Skeletal muscle satellite cell (primary cell): ENCODE data around the gene GHRHR.

Experiments
- H3K27me3 ChIP-seq: 2 replicates; pipeline ENCODE4 v1.7.0; 2013; ENCODE audit warnings: low read length; ENCODE audit not compliant: control insufficient read depth, insufficient read depth
- H3K36me3 ChIP-seq: 2 replicates; pipeline ENCODE4 v1.7.0; 2013; ENCODE audit warnings: mild to moderate bottlenecking, control low read depth, low read length; ENCODE audit not compliant: insufficient read depth
- H3K4me1 ChIP-seq: 2 replicates; pipeline ENCODE4 v1.7.0; 2013; ENCODE audit warnings: low read length; ENCODE audit not compliant: control insufficient read depth, insufficient read depth
- H3K4me2 ChIP-seq: 2 replicates; pipeline ENCODE4 v1.7.0; 2013; ENCODE audit warnings: mild to moderate bottlenecking, low read length
- H3K4me3 ChIP-seq: 2 replicates; pipeline ENCODE4 v1.7.0; 2013; ENCODE audit warnings: low read length
- H3K9ac ChIP-seq: 2 replicates; pipeline ENCODE4 v1.7.0; 2013; ENCODE audit warnings: mild to moderate bottlenecking, low read depth, low read length, moderate library complexity
- H3K9me3 ChIP-seq: replicated peaks from 2 replicates; pipeline ENCODE4 v1.7.0; 2013; ENCODE audit warnings: mild to moderate bottlenecking, control low read depth, low read length

GHRHR gene

GRCh38 chr7:30970594-30971094 lies 6.9 kb downstream of the GHRHR start:
- Histone ChIP-seq H3K9ac (no peak overlapping the region), H3K9me3 (no peaks in the 10 kb centered on the region), H3K36me3 (no peaks in the 10 kb centered on the region), H3K4me3 (no peak overlapping the region), H3K27me3 (peaks cover 75% of the 10 kb centered on the region), H3K4me1 (no peaks in the 10 kb centered on the region), H3K4me2 (no peak overlapping the region)

GRCh38 chr7:30971440-30971839 lies 7.7 kb downstream of the GHRHR start:
- H3K4me2 ChIP-seq, result no peak overlapping the region
- H3K9ac ChIP-seq, result no peak overlapping the region
- H3K27me3 ChIP-seq, result peaks cover 83% of the 10 kb centered on the region
- H3K9me3 ChIP-seq, result no peaks in the 10 kb centered on the region
- H3K4me1 ChIP-seq, result no peaks in the 10 kb centered on the region
- H3K36me3 ChIP-seq, result no peaks in the 10 kb centered on the region
- H3K4me3 ChIP-seq, result no peak overlapping the region

- H3K4me3 ChIP-seq, result no peak overlapping the region
- H3K4me1 ChIP-seq, result no peaks in the 10 kb centered on the region
- no peaks in the 10 kb centered on the region for H3K9me3 ChIP-seq
- no peak overlapping the region for H3K4me2 ChIP-seq
- H3K9ac ChIP-seq, result no peak overlapping the region
- H3K27me3 ChIP-seq, result peaks cover 84% of the 10 kb centered on the region
- no peaks in the 10 kb centered on the region for H3K36me3 ChIP-seq
Measured at GRCh38 chr7:30971840-30972563, 8.2 kb downstream of the GHRHR start.

- Histone ChIP-seq H3K4me2 (no peak overlapping the region), H3K4me3 (no peak overlapping the region), H3K27me3 (peaks cover 84% of the 10 kb centered on the region), H3K4me1 (no peaks in the 10 kb centered on the region), H3K9me3 (no peaks in the 10 kb centered on the region), H3K36me3 (no peaks in the 10 kb centered on the region), H3K9ac (no peak overlapping the region)
Measured at GRCh38 chr7:30973292-30973691, 9.5 kb downstream of the GHRHR start.

- Histone ChIP-seq H3K27me3 (peaks cover 86% of the 10 kb centered on the region), H3K9ac (no peak overlapping the region), H3K4me1 (no peaks in the 10 kb centered on the region), H3K4me2 (no peak overlapping the region), H3K4me3 (no peak overlapping the region), H3K9me3 (no peaks in the 10 kb centered on the region), H3K36me3 (no peaks in the 10 kb centered on the region)
Measured at GRCh38 chr7:30973791-30974604, 10.2 kb downstream of the GHRHR start.

GRCh38 chr7:30974605-30975255 lies 11.0 kb downstream of the GHRHR start:
- Histone ChIP-seq H3K9ac (no peak overlapping the region), H3K4me2 (no peak overlapping the region), H3K27me3 (peaks cover 86% of the 10 kb centered on the region), H3K9me3 (no peaks in the 10 kb centered on the region), H3K4me1 (no peaks in the 10 kb centered on the region), H3K4me3 (no peak overlapping the region), H3K36me3 (no peaks in the 10 kb centered on the region)

GRCh38 chr7:30975256-30975899 lies 11.6 kb downstream of the GHRHR start:
- Histone ChIP-seq H3K27me3 (peaks cover 87% of the 10 kb centered on the region), H3K4me1 (no peaks in the 10 kb centered on the region), H3K4me2 (no peak overlapping the region), H3K4me3 (no peak overlapping the region), H3K9ac (no peak overlapping the region), H3K9me3 (no peaks in the 10 kb centered on the region), H3K36me3 (no peaks in the 10 kb centered on the region)

- Histone ChIP-seq H3K4me2 (no peak overlapping the region), H3K9ac (no peak overlapping the region), H3K36me3 (no peaks in the 10 kb centered on the region), H3K4me3 (no peak overlapping the region), H3K9me3 (no peaks in the 10 kb centered on the region), H3K27me3 (peaks cover 84% of the 10 kb centered on the region), H3K4me1 (no peaks in the 10 kb centered on the region)
Measured at GRCh38 chr7:30976381-30976780, 12.6 kb downstream of the GHRHR start.

- no peak overlapping the region for H3K9ac ChIP-seq
- H3K27me3 ChIP-seq, result peaks cover 79% of the 10 kb centered on the region
- no peaks in the 10 kb centered on the region for H3K36me3 ChIP-seq
- no peaks in the 10 kb centered on the region for H3K9me3 ChIP-seq
- H3K4me1 ChIP-seq, result no peaks in the 10 kb centered on the region
- no peak overlapping the region for H3K4me2 ChIP-seq
- H3K4me3 ChIP-seq, result no peak overlapping the region
Measured at GRCh38 chr7:30977222-30977621, 13.5 kb downstream of the GHRHR start.

- no peaks in the 10 kb centered on the region for H3K36me3 ChIP-seq
- no peak overlapping the region for H3K4me3 ChIP-seq
- H3K4me2 ChIP-seq, result no peak overlapping the region
- H3K4me1 ChIP-seq, result no peaks in the 10 kb centered on the region
- peaks cover 72% of the 10 kb centered on the region for H3K27me3 ChIP-seq
- H3K9ac ChIP-seq, result no peak overlapping the region
- H3K9me3 ChIP-seq, result no peaks in the 10 kb centered on the region
Measured at GRCh38 chr7:30977896-30978564, 14.3 kb downstream of the GHRHR start.

GRCh38 chr7:30979027-30979426 lies 15.3 kb downstream of the GHRHR start:
- Histone ChIP-seq H3K27me3 (peaks cover 66% of the 10 kb centered on the region), H3K4me2 (no peak overlapping the region), H3K36me3 (no peaks in the 10 kb centered on the region), H3K4me1 (no peaks in the 10 kb centered on the region), H3K9ac (no peak overlapping the region), H3K9me3 (no peaks in the 10 kb centered on the region), H3K4me3 (no peak overlapping the region)
